ENCODE data around the gene CNFN.

The CNFN gene

DNA sequence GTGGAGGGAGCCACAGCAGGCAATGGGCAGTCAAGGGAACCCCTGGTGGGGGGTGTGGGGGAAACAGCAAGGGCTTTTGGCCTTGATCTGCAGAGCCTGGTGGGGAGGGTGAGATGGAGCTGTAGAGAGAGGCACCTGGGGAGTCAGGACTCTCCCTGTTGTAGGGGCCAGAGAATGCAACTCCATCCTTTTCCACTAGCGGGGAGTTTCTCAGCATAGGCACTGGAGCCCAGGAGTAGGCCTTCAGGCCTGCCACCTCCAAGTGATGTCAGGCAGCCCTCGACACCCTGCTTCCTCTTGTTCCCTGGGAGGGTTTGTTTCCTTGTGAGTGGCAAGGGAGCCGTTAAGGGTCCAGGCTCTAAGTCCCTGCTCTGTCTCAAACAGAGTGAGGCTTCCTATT is 39.7 kb downstream of the CNFN start:
- TF ChIP-seq, protein P1, sequence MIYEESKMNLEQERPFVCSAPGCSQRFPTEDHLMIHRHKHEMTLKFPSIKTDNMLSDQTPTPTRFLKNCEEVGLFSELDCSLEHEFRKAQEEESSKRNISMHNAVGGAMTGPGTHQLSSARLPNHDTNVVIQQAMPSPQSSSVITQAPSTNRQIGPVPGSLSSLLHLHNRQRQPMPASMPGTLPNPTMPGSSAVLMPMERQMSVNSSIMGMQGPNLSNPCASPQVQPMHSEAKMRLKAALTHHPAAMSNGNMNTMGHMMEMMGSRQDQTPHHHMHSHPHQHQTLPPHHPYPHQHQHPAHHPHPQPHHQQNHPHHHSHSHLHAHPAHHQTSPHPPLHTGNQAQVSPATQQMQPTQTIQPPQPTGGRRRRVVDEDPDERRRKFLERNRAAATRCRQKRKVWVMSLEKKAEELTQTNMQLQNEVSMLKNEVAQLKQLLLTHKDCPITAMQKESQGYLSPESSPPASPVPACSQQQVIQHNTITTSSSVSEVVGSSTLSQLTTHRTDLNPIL (CRISPR knock-in tag; IDR thresholded peaks at IDR 0.05; ENCODE audit: low read depth) = no peak
- TF ChIP-seq ZC3H10 (CRISPR knock-in tag; IDR thresholded peaks at IDR 0.05) (no peak), ARNTL (CRISPR knock-in tag; IDR thresholded peaks at IDR 0.05; ENCODE audit: borderline replicate concordance, low read depth) (no peak), SNAI2 (CRISPR knock-in tag; IDR thresholded peaks at IDR 0.05) (no peak), PPARA (CRISPR knock-in tag; IDR thresholded peaks at IDR 0.05; ENCODE audit: borderline replicate concordance) (no peak), POU6F1 (CRISPR knock-in tag; IDR thresholded peaks at IDR 0.05; ENCODE audit: borderline replicate concordance, low read depth) (no peak), TCF4 (CRISPR knock-in tag; IDR thresholded peaks at IDR 0.05; ENCODE audit: borderline replicate concordance) (no peak), ESRRG (CRISPR knock-in tag; IDR thresholded peaks at IDR 0.05) (no peak), TOX (CRISPR knock-in tag; IDR thresholded peaks at IDR 0.05; ENCODE audit: borderline replicate concordance) (no peak), CSDC2 (CRISPR knock-in tag; IDR thresholded peaks at IDR 0.05) (no peak), GLIS3 (CRISPR knock-in tag; IDR thresholded peaks at IDR 0.05) (no peak), BACH2 (CRISPR knock-in tag; IDR thresholded peaks at IDR 0.05; ENCODE audit: borderline replicate concordance) (no peak), ZFP3 (CRISPR knock-in tag; IDR thresholded peaks at IDR 0.05) (no peak), ISL1 (CRISPR knock-in tag; IDR thresholded peaks at IDR 0.05) (no peak), ZNF565 (CRISPR knock-in tag; conservative IDR thresholded peaks at IDR 0.05; ENCODE audit: low read depth) (no peak), ZFP30 (CRISPR knock-in tag; IDR thresholded peaks at IDR 0.05) (no peak), TSHZ2 (CRISPR knock-in tag; IDR thresholded peaks at IDR 0.05) (no peak)
- no peak for ATAC-seq

GRCh38 chr19:42349378-42350107 is 40.6 kb downstream of the CNFN start:
- no peak for ATAC-seq
- TF ChIP-seq ZNF565 (CRISPR knock-in tag; conservative IDR thresholded peaks at IDR 0.05; ENCODE audit: low read depth) = no peak
- TF ChIP-seq TOX (CRISPR knock-in tag; IDR thresholded peaks at IDR 0.05; ENCODE audit: borderline replicate concordance) = no peak
- no peak for TF ChIP-seq ZFP30 (CRISPR knock-in tag; IDR thresholded peaks at IDR 0.05)
- TF ChIP-seq CSDC2 (CRISPR knock-in tag; IDR thresholded peaks at IDR 0.05) = no peak
- TF ChIP-seq RARB (CRISPR knock-in tag; IDR thresholded peaks at IDR 0.05) = no peak
- no peak for TF ChIP-seq CSRNP3 (CRISPR knock-in tag; IDR thresholded peaks at IDR 0.05)
- no peak for TF ChIP-seq GLIS3 (CRISPR knock-in tag; IDR thresholded peaks at IDR 0.05)

DNA sequence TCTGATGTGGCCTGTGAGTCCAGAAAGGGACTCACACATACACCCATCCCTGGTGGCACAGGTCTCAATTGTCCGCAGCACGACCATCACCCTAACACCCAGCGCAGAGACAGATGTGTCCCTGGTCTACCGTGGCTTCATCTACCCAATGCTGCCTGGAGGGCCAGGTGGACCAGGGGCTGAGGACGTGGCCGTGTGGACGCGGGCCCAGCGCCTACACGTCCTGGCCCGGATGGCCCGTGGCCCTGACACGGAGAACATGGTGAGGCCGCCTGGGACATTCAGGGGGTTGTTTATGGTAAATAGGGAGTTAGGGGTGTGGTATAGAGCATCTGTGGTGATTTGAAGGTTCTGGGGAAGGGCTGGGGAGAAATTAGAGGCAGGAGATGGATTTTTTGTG is 41.9 kb downstream of the CNFN start:
- no peak for ATAC-seq
- TF ChIP-seq TSHZ2 (CRISPR knock-in tag; IDR thresholded peaks at IDR 0.05) (no peak), PPARA (CRISPR knock-in tag; IDR thresholded peaks at IDR 0.05; ENCODE audit: borderline replicate concordance) (no peak), ZNF565 (CRISPR knock-in tag; conservative IDR thresholded peaks at IDR 0.05; ENCODE audit: low read depth) (no peak), ARNTL (CRISPR knock-in tag; IDR thresholded peaks at IDR 0.05; ENCODE audit: borderline replicate concordance, low read depth) (no peak), GLIS3 (CRISPR knock-in tag; IDR thresholded peaks at IDR 0.05) (no peak), RARB (CRISPR knock-in tag; IDR thresholded peaks at IDR 0.05) (no peak), TOX (CRISPR knock-in tag; IDR thresholded peaks at IDR 0.05; ENCODE audit: borderline replicate concordance) (no peak), SNAI2 (CRISPR knock-in tag; IDR thresholded peaks at IDR 0.05) (no peak)
- TF ChIP-seq, protein P1 (CRISPR knock-in tag; IDR thresholded peaks at IDR 0.05; ENCODE audit: low read depth) = no peak
